Testis (tissue), 3 donors: ENCODE data around the gene PHRF1. TPM values are rescaled to one million over a fixed set of nuclear protein-coding genes. Genes with fewer than 3 reads are reported as not detected.

Experiments
- DNase-seq: peaks from one replicate; pipeline ENCODE4 v3.0.0-alpha.2; 2019
- H3K27ac ChIP-seq, 2 donors: fragments of 200-600 bp; sonication (generic); one replicate each; pipeline ENCODE4 v1.5.1; 2019
- H3K27me3 ChIP-seq: fragments of 200-600 bp; sonication (generic); one replicate; pipeline ENCODE4 v1.5.1; 2019
- H3K36me3 ChIP-seq: fragments of 200-600 bp; sonication (generic); one replicate; pipeline ENCODE4 v1.5.1; 2017; ENCODE audit warnings: low read depth; ENCODE audit errors: missing control alignments
- H3K4me1 ChIP-seq: fragments of 200-600 bp; sonication (generic); one replicate; pipeline ENCODE4 v1.5.1; 2019
- H3K4me3 ChIP-seq, 2 donors: fragments of 200-600 bp; sonication (generic); one replicate each; pipeline ENCODE4 v1.5.1; 2017 to 2019
- H3K9me3 ChIP-seq: fragments of 200-600 bp; sonication (generic); one replicate; pipeline ENCODE4 v1.5.1; 2017
- CTCF ChIP-seq, 3 experiments: fragments of 450-650 bp in 2 of 3; fragments of 200-600 bp in 1 of 3; sonication (generic) in 1 of 3; IDR thresholded peaks; one replicate each; pipeline ENCODE4 v1.5.1; 2016 to 2019; ENCODE audit warnings: antibody characterized with exemption in 3 of 3, mild to moderate bottlenecking in 2 of 3, moderate library complexity in 1 of 3
- POLR2A ChIP-seq: fragments of 450-650 bp; IDR thresholded peaks from one replicate; pipeline ENCODE4 v1.6.1; 2017; ENCODE audit warnings: antibody characterized with exemption, mild to moderate bottlenecking, moderate library complexity
- WGBS, 2 donors: methylation state at CpG; one replicate each; pipeline ENCODE4 v1.1.5; 2018; 5-methylcytosine and 5-hydroxymethylcytosine counted together
- intact Hi-C: fragments of 100-400 bp; cut with DNase I; formaldehyde crosslinking; loops from one replicate; pipeline ENCODE4 v1.15.1; 2023; ENCODE audit warnings: low total_unique reads
- polyA plus RNA-seq: library from polyadenylated mRNA; stranded (reverse); fragments of 350-450 nt; fragmentation: Illumina TruSeq; extraction: RNeasy Lipid Tissue Mini Kit (QIAGEN cat#74804); gene quantifications from one replicate; pipeline ENCODE4 v1.2.3, GENCODE V29; 2014; ENCODE audit warnings: low read depth, low replicate concordance; ENCODE audit not compliant: insufficient read depth
- total RNA-seq, 2 donors: library from RNA; depleted of rRNA; stranded (reverse); fragments of >200 nt; gene quantifications; one replicate each; pipeline ENCODE4 v1.2.3, GENCODE V29; 2016

The PHRF1 gene
- total and polyA plus RNA-seq, 3 donors from 2014 or later, result 30.2 to 74.4 (median 62.9) TPM

DNA sequence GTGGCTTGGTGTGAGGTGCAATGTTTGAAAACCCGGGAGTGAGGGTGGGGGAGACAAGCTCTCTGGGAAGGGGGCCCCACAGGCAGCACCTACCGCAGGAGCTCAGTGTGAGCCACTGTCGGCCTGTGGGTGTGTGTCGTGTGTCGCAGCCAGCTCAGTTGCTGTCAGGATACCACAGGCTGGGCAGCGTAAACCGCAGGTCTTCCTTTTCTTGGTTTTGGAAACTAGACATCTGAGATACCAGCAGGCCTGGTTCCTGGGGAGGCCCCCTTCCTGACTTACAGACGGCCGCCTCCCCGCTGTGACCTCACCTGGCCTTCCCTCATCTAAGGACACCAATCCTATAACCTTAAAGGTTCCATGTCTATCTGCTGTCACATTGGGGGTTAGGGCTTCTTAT, 20.1 kb downstream of the PHRF1 start:
- 84 to 89% methylated on average over 9 to 10 of the region's 10 CpGs for WGBS, 2 donors
- Histone ChIP-seq H3K4me1 (no peaks in the 10 kb centered on the region), H3K36me3 (no peaks in the 10 kb centered on the region), H3K27me3 (no peaks in the 10 kb centered on the region), H3K27ac (no peak overlapping the region), H3K4me3 (no peak overlapping the region), H3K9me3 (no peaks in the 10 kb centered on the region)
- no peak for TF ChIP-seq CTCF (IDR thresholded peaks at IDR 0.05)
- no peak for TF ChIP-seq POLR2A
- intact Hi-C loops, result no loop called here
- no peak for DNase-seq

DNA sequence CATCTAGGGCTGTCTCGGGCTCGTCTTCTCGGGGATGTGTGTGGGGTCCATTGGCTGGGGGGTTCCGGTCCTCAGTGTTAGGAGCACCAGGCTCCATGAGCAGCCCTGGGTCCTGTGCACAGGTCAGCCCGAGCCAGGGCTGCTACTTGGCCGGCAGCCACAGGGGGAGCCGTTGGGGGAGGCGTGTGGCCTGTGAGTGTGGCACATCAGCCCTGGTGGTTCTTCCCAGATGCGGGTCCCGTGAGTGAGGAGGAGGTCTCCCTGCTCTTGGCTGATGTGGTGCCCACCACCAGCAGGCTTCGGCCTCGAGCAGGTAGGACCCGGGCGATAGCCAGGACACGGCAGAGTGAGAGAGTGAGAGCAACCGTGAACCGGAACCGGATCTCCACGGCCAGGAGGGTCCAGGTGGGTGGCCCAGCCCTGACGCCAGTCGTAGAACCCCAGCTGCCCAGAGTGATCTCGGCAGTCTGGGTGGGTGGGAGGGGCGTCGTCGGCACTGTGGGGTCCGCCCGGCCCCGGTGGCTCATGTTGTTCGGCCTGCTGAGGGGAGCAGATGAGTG, 21.0 kb downstream of the PHRF1 start:
- no peak for DNase-seq
- Histone ChIP-seq H3K27me3 (no peaks in the 10 kb centered on the region), H3K4me1 (no peaks in the 10 kb centered on the region), H3K27ac (no peak overlapping the region), H3K9me3 (no peaks in the 10 kb centered on the region), H3K4me3 (no peak overlapping the region), H3K36me3 (no peaks in the 10 kb centered on the region)
- 89% methylated on average over 29 of the region's 29 CpGs; no CpG with 5 or more reads in 1 of the 2 donors for WGBS, 2 donors
- TF ChIP-seq CTCF (IDR thresholded peaks at IDR 0.05) (no peak), POLR2A (no peak)
- intact Hi-C loops, result no loop called here

DNA sequence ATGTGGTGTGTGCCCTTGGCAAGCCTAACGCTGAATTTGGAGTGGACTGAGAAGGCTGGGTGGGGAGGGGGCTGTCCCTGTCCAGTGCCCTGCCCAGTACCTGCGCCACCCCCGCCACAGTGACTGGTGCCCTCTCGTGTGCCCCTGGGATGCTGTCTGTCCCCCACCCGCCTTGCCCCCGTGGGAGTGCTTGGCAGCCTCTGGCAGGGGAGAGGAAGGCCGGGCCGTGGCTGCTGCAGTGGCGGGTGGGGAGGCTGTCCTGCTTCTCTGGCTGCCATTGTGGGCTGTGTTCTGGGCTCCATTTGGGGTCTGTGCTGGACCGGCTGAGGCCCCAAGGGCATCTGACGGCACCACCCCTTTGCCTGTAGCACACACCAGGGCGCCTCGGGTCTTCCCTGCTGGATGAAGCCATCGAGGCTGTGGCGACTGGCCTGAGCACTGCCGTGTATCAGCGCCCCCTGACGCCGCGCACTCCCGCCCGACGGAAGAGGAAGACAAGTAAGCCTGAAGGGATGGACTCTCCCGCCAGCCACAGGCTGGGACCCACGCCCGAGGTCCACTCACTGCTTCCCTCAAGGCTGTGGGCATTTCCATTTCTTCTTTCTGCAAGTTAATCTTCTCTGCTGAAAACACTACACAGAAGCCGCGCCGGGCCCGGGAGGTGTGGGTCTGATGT, 21.9 kb downstream of the PHRF1 start:
- Histone ChIP-seq H3K27ac (no peak overlapping the region), H3K27me3 (no peaks in the 10 kb centered on the region), H3K36me3 (no peaks in the 10 kb centered on the region), H3K4me1 (no peaks in the 10 kb centered on the region), H3K9me3 (no peaks in the 10 kb centered on the region), H3K4me3 (no peak overlapping the region)
- 90 to 96% methylated on average over 17 to 29 of the region's 30 CpGs for WGBS, 2 donors
- TF ChIP-seq POLR2A (no peak), CTCF (IDR thresholded peaks at IDR 0.05) (no peak)
- no peak for DNase-seq
- intact Hi-C loops, result no loop called here

DNA sequence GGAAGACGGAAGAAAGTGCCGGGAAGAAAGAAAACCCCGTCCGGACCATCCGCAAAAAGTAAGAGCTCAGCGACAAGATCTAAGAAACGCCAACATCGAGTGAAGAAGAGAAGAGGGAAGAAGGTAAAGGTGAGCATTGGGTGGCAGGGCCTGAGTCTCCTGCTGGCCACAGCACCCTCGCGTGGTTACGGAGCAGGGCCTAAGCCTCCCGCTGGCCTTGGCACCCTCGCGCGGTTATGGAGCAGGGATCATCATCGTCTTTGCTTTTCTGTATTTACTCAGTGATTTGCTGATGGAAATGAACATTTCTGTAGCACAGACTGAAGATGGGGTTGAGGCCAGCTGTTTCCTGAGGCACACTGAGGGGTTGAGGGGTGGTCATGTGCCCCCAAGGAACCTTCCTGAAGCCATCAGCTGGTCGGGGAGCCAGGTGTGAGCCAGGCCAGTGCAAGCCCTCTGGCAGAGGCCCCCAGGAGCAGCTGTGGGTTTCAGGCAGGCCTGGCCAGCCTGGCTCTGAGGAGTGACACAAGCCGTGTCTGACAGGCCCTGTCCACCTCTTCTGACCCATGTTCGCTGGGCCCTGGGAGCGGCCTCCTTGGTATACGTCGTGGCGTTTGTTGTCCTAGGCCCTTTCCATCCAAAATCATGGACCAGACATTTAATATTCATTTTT, 25.4 kb downstream of the PHRF1 start:
- H3K27me3 ChIP-seq, result no peaks in the 10 kb centered on the region
- H3K27ac ChIP-seq, result no peak overlapping the region
- no peak overlapping the region for H3K4me3 ChIP-seq
- H3K4me1 ChIP-seq, result peaks cover 4% of the 10 kb centered on the region
- no peak for TF ChIP-seq POLR2A
- TF ChIP-seq CTCF (IDR thresholded peaks at IDR 0.05), result no peak
- no peaks in the 10 kb centered on the region for H3K36me3 ChIP-seq
- no peaks in the 10 kb centered on the region for H3K9me3 ChIP-seq
- 93 to 94% methylated on average over 22 to 23 of the region's 23 CpGs for WGBS, 2 donors
- intact Hi-C loops, result no loop called here
- DNase-seq, result no peak
